Ovary (tissue), 3 donors: ENCODE measurements around the gene ARHGAP29.

Experiments
- EP300 ChIP-seq: sonication (generic); formaldehyde crosslinking; IDR thresholded peaks from one replicate; pipeline ENCODE4 v1.6.1; 2017; ENCODE audit warnings: antibody characterized with exemption
- TF ChIP-seq, protein P1 (sequence below), 3 donors: fragments of 450-650 bp in 2 of 3; fragments of 200-600 bp in 1 of 3; IDR thresholded peaks; one replicate each; pipeline versions ENCODE4 v1.5.1 to v1.8.0; 2016 to 2022; ENCODE audit warnings: antibody characterized with exemption in 3 of 3, mild to moderate bottlenecking in 1 of 3
- donor health status: DM: no; HTN: no; CAD: no.

DNA sequence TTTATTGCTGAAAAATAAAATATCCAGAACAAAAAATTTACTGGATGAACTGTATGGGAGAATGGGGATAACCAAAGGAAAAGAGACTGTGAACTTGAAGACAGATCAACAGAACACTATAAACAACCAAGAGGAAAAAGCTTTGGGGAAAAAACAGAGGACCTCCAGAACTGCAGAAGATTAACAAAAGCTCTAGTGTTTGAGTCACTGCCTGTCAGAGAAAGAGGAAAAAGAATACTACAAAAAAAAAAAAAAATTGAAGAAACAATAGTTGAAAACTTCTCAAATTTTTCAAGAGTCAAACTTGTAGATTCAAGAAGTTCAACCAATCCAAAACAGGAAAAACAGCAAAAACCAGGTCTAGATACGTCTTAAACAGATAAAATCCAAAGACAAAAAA, 44.3 kb downstream of the ARHGAP29 start:
- TF ChIP-seq, protein P1, sequence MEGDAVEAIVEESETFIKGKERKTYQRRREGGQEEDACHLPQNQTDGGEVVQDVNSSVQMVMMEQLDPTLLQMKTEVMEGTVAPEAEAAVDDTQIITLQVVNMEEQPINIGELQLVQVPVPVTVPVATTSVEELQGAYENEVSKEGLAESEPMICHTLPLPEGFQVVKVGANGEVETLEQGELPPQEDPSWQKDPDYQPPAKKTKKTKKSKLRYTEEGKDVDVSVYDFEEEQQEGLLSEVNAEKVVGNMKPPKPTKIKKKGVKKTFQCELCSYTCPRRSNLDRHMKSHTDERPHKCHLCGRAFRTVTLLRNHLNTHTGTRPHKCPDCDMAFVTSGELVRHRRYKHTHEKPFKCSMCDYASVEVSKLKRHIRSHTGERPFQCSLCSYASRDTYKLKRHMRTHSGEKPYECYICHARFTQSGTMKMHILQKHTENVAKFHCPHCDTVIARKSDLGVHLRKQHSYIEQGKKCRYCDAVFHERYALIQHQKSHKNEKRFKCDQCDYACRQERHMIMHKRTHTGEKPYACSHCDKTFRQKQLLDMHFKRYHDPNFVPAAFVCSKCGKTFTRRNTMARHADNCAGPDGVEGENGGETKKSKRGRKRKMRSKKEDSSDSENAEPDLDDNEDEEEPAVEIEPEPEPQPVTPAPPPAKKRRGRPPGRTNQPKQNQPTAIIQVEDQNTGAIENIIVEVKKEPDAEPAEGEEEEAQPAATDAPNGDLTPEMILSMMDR (IDR thresholded peaks at IDR 0.05), result no peak
- TF ChIP-seq EP300, result no peak
